GM12872 (cell line): Measurements from ENCODE around the gene RHBDD2.

ENCODE experiments used
- TF ChIP-seq, protein P1 (sequence below): IDR thresholded peaks from 3 replicates; pipeline ENCODE4 v1.5.1; 2011; ENCODE audit warnings: low read depth, mild to moderate bottlenecking, low read length, moderate library complexity; ENCODE audit not compliant: insufficient read depth

Gene RHBDD2

DNA sequence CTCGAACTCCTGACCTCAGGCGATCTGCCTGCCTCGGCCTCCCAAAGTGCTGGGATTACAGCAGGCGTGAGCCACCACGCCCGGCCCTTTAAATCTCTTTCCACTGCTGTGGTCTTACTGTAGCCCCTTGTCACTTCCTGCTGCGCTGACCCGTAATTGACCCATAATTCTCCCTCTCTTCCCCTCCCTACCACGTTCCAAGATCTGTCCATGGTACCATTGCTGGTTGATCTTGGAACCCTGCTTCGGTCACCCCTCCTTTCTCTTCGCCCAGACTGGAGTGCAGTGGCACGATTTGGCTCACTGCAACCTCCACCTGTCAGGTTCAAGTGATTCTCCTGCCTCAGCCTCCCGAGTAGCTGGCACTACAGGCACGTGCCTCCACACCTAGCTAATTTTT lies 42.6 kb downstream of the RHBDD2 start:
- TF ChIP-seq, protein P1, sequence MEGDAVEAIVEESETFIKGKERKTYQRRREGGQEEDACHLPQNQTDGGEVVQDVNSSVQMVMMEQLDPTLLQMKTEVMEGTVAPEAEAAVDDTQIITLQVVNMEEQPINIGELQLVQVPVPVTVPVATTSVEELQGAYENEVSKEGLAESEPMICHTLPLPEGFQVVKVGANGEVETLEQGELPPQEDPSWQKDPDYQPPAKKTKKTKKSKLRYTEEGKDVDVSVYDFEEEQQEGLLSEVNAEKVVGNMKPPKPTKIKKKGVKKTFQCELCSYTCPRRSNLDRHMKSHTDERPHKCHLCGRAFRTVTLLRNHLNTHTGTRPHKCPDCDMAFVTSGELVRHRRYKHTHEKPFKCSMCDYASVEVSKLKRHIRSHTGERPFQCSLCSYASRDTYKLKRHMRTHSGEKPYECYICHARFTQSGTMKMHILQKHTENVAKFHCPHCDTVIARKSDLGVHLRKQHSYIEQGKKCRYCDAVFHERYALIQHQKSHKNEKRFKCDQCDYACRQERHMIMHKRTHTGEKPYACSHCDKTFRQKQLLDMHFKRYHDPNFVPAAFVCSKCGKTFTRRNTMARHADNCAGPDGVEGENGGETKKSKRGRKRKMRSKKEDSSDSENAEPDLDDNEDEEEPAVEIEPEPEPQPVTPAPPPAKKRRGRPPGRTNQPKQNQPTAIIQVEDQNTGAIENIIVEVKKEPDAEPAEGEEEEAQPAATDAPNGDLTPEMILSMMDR: no peak

DNA sequence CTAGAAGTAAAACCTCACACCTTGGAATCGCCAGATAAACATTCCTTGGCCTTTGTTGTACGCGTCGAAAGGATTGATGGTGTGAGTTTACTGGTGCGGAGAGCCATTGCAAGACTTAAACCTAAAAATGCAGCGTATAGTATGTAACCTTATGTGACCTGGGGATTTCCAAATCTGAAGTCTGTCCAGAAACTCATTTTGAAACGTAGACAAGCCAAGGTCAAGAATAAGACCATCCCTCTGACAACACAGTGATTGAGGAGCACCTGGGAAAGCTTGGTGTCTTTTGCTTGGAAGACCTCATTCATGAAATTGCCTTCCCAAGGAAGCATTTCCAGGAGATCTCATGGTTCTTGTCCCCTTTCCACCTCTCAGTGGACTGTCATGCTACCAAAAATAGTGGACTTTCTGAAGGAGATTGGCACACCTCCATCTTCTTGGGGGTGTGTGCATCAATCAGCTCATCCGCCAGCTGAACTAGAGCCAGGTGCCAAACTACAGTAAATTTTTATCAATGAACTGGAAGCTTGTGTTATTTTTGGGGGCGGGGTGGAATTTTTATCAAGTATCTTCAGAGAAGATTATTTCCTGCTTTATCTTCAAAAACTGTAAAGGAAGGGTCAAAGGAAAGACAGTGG lies 44.3 kb downstream of the RHBDD2 start:
- TF ChIP-seq, protein P1: no peak

DNA sequence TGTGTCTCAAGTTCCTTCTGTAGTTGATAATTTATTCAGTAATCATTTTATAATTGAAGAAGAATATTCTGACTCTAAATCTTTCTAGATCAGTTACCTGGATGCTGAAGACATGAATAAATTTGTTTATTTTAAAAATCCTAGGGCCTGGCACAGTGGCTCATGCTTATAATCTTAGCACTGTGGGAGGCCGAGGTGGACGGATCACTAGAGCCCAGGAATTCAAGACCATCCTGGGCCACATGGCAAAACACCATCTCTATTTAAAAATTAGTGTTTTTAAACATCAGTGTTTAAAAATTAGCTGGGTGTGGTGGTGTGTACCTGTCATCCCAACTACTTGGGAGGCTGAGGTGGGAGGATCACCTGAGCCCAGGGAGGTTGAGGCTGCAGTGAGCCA lies 45.4 kb downstream of the RHBDD2 start:
- TF ChIP-seq, protein P1: no peak

DNA sequence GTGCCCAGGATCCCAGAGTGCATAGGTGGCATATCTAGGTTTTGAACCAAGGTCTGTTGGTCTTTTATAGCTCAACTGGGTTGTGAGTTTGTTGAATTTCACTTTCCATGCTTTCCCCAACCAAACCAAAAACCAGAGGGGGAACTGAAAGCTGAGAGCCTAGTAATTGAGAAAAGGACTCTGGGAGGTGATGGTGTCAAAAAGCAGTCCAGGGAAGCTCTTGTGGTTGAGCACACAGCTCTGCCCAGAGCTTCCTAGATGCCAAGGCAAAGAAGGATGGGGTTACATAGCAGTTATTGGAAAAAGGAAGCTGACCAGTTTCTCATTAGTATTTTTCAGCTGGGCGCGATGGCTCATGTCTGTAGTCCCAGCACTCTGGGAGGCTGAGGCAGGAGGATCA lies 46.1 kb downstream of the RHBDD2 start:
- TF ChIP-seq, protein P1: no peak

DNA sequence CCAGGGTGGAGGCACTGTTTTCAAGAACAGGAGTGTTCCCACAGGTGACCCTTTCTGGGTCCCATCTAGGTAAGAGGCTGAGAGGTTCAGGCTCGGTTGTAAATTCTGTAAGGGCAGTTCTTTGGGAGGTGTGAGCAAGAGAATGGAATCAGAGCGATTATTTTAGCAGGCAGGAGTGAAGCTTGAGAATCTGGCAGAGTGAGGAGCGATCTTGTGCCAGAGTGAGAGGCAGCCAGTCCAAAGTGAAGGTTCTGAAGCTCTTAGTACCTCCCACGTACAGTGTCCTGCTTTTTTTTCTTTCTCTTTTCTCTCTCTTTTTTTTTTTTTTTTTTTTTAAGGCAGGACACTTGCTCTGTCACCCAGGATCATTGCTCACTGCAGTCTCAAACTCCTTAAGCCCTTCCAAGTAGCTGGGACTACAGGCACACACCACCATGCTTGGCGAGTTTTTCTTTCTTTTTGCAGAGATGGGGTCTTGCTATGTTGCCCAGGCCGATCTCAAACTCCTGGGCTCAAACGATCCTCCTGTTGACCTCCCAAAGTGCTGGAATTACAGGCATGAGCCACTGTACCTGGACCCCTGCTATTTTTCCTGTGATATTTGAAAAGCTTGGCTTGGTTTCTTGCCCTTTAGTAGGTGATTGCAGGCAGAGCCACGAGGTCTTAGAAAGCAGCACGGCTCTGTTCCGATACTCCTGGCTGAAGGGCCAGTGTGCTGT lies 47.0 kb downstream of the RHBDD2 start:
- TF ChIP-seq, protein P1: no peak

DNA sequence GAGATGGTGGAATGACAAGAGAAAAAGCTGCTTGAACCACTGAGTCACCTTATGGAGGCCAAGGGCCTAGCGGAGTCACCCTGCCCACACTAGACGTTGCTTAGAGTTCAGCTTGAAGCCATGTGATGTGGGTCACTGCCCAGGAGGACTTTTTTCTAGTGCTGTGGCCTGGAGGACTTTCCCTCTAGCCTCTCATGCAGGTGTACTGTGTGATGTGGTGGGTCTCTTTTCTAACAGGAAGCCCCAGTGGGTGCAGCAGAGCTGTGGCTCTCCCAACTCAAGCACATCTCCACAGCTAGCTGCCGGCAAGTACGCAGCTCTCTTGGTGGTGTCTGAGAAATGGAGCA lies 49.7 kb downstream of the RHBDD2 start:
- TF ChIP-seq, protein P1: no peak

DNA sequence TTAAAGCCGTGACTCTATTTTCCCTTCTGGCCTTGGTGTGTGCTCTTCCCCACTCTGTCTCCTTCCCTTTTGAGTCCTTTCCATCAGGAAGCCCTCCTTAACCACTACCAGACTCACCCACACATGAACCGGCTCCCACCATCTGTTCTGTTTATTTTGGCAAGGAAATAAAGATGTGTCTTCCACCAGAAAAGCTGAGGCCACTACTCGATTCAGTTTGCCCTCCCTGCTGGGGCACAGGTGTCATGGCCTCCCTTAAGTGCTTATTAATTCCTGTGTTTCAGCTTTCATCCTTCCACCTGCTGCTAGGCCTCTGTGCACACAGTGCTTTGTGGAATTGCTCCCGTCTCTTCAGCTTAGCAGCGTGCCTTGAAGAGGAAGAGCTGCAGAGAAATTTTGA lies 52.8 kb downstream of the RHBDD2 start:
- TF ChIP-seq, protein P1: no peak
